HCT116 (cell line): ENCODE measurements around the gene SH3PXD2A.

Experiments
- EZH2phosphoT487 ChIP-seq: fragments of 200-600 bp; IDR thresholded peaks from 2 replicates; pipeline ENCODE4 v1.6.1; 2018; ENCODE audit warnings: antibody characterized with exemption, borderline replicate concordance
- POLR2AphosphoS5 ChIP-seq: IDR thresholded peaks from 2 replicates; pipeline ENCODE4 v1.6.1; 2011; ENCODE audit warnings: mild to moderate bottlenecking, low read depth, low read length, moderate library complexity
- TF ChIP-seq, protein P1 (sequence below): IDR thresholded peaks from 2 replicates; pipeline ENCODE4 v1.6.1; 2012
- TF ChIP-seq, protein P2 (sequence below): IDR thresholded peaks from 2 replicates; pipeline ENCODE4 v1.6.1; 2011; ENCODE audit warnings: mild to moderate bottlenecking, low read length, moderate library complexity; ENCODE audit not compliant: insufficient replicate concordance; ENCODE audit errors: extremely low read depth

DNA sequence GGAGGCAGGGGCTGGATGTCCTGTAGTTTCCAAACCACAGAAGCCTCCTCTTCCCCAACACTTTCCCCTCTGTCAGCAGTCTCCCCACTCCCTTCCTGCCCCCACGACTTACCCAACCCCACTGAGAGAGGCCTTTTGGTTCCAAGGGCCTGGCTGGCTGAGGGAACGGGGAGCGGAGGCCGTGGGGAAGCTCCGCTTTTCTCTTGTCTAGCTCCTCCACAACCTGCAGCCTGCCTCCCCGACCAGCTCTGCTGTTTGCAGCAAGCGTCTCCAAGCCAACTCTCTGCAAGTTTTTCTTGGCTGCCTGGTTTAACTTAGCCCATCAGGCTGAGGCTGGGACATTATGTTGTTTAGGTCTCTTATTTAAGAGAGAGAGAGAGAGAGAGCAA is 235.0 kb downstream of the SH3PXD2A start:
- TF ChIP-seq POLR2AphosphoS5 (no peak), EZH2phosphoT487 (no peak)
- TF ChIP-seq, protein P1, sequence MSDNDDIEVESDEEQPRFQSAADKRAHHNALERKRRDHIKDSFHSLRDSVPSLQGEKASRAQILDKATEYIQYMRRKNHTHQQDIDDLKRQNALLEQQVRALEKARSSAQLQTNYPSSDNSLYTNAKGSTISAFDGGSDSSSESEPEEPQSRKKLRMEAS: no peak
- TF ChIP-seq, protein P2, sequence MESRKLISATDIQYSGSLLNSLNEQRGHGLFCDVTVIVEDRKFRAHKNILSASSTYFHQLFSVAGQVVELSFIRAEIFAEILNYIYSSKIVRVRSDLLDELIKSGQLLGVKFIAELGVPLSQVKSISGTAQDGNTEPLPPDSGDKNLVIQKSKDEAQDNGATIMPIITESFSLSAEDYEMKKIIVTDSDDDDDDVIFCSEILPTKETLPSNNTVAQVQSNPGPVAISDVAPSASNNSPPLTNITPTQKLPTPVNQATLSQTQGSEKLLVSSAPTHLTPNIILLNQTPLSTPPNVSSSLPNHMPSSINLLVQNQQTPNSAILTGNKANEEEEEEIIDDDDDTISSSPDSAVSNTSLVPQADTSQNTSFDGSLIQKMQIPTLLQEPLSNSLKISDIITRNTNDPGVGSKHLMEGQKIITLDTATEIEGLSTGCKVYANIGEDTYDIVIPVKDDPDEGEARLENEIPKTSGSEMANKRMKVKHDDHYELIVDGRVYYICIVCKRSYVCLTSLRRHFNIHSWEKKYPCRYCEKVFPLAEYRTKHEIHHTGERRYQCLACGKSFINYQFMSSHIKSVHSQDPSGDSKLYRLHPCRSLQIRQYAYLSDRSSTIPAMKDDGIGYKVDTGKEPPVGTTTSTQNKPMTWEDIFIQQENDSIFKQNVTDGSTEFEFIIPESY: no peak
